ENCODE measurements around the gene WNK2.

DNA sequence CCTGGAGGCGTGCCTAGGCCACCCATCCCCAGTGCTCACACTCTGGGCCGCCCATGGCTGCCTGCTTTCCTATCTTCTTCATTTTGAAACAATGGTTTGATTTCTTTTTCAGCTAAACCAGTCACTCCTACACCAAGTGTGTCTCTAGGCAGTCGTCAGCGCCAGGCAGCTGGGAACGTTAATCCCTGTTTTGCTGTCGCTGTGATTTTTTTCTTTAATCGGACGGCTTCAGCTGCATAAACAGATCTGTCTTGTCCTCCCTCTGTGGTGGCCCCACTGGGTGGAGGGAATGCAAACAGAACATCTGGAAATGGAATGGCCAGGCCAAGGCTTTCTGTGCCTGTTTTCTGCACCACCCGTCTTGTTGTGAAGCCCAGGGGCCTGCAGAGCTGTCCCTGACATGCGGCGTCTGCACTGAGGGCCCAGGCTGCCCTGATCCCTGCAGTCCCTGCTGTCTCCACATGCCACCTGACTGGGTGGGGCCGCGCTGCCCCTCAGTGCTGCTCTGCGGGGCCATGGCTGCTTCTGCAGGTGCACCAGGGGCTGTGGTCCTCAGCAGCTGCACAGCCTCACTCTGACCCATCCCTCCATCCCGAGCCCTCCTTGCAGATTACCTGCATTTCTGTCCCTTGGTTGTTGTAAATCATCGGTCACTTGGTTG is 51.5 kb downstream of the WNK2 start:
- TF ChIP-seq, protein P1, sequence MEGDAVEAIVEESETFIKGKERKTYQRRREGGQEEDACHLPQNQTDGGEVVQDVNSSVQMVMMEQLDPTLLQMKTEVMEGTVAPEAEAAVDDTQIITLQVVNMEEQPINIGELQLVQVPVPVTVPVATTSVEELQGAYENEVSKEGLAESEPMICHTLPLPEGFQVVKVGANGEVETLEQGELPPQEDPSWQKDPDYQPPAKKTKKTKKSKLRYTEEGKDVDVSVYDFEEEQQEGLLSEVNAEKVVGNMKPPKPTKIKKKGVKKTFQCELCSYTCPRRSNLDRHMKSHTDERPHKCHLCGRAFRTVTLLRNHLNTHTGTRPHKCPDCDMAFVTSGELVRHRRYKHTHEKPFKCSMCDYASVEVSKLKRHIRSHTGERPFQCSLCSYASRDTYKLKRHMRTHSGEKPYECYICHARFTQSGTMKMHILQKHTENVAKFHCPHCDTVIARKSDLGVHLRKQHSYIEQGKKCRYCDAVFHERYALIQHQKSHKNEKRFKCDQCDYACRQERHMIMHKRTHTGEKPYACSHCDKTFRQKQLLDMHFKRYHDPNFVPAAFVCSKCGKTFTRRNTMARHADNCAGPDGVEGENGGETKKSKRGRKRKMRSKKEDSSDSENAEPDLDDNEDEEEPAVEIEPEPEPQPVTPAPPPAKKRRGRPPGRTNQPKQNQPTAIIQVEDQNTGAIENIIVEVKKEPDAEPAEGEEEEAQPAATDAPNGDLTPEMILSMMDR (IDR thresholded peaks at IDR 0.05; ENCODE audit: extremely low read depth in 1 of 2, insufficient read depth in 1 of 2, low read depth in 1 of 2, low read length in 2 of 2): no peak
- TF ChIP-seq EZH2 (IDR thresholded peaks at IDR 0.05; ENCODE audit: borderline replicate concordance, low read depth, low read length, severe bottlenecking) (no peak), MYC (IDR thresholded peaks at IDR 0.05; ENCODE audit: low read depth, low read length) (no peak)

All from endothelial cell of umbilical vein (primary cell).